ENCODE measurements around the gene SGPL1.

The SGPL1 gene

GRCh38 chr10:70772627-70773026 lies 43.1 kb upstream of the SGPL1 start:
- H3K4me3 Mint-ChIP-seq, result no peak overlapping the region
- H3K27ac Mint-ChIP-seq, result no peak overlapping the region
- no peaks in the 10 kb centered on the region for H3K4me1 Mint-ChIP-seq
- no peak for TF ChIP-seq CTCF (IDR thresholded peaks at IDR 0.05; ENCODE audit: unreplicated experiment in 3 of 3)
- no peaks in the 10 kb centered on the region for H3K36me3 Mint-ChIP-seq (ENCODE audit: low read depth)
- peaks cover 4% of the 10 kb centered on the region for H3K27me3 Mint-ChIP-seq (ENCODE audit: low read depth)
- H3K9me3 Mint-ChIP-seq, result no peaks in the 10 kb centered on the region

DNA sequence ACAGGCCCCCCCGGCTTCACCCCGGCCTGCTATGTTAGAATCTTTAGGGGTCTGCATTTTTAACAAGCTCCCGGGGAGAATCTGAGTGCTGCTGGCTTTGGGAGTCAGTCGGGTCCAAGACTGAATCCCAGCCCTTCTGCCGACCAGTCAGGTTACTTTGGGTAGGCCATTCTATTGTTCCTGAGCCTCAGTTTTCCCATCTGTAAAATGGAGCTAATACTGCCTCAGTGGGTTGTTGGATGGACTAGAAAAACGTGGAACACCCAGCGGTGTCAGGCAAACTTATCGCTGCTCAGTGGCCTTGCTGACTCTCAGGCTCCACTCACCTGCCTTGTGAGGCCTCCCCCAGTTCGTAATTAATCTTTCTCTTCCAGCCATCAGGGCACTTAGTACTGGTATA lies 42.3 kb upstream of the SGPL1 start:
- no peaks in the 10 kb centered on the region for H3K4me1 Mint-ChIP-seq
- no peak overlapping the region for H3K27ac Mint-ChIP-seq
- no peak for TF ChIP-seq CTCF (IDR thresholded peaks at IDR 0.05; ENCODE audit: unreplicated experiment in 3 of 3)
- H3K9me3 Mint-ChIP-seq, result no peaks in the 10 kb centered on the region
- no peak overlapping the region for H3K4me3 Mint-ChIP-seq
- H3K27me3 Mint-ChIP-seq (ENCODE audit: low read depth), result peaks cover 4% of the 10 kb centered on the region
- no peaks in the 10 kb centered on the region for H3K36me3 Mint-ChIP-seq (ENCODE audit: low read depth)

DNA sequence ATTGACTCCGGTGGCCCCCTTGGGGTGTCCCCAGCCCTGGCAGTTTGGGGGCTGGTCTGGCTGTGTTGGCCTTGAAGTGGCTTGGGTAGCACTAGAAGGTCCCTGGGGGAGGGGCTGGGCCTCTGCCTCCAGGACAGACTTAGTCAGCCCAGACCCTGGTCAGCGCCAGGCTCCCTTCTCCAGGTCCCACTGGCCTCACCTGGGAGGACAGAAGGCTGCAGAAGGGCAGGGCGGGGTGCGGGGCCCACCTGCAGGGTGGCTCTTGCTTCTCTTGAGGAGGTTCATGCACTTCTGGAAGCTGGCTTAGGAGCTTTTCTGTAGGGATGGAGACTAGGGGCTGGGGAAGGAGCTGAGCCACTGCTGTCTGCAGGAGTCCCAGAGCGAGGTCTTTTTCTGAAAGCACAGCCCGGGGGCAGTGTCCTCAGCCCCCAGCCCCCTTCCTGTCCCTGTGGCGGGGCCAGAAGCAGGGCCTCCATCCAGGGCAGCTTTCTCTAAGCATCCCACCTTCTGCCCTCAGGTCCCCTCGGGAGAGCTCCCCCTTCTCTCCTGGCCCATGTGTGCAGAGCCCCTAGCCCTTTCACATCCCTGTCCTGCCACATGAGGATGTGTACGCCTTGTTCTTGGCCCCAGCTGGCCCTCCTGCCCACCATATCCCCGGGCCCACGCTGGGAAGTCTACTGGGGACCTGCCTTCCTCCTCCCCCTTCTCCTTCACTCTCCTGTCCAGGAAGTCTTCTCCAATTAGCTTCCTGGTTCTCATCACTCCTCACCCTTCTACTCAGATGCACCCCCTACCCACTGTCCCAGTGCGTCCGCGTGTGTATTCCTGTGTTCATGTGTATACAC lies 41.6 kb upstream of the SGPL1 start:
- Mint-ChIP-seq H3K9me3 (no peaks in the 10 kb centered on the region), H3K36me3 (ENCODE audit: low read depth) (no peaks in the 10 kb centered on the region), H3K27me3 (ENCODE audit: low read depth) (peaks cover 4% of the 10 kb centered on the region), H3K4me3 (no peak overlapping the region), H3K4me1 (peaks cover 6% of the 10 kb centered on the region), H3K27ac (peak overlapping the region in 1 of 3 experiments; percentile 34)
- TF ChIP-seq CTCF (IDR thresholded peaks at IDR 0.05; ENCODE audit: unreplicated experiment in 3 of 3), result no peak

GRCh38 chr10:70774810-70775678 lies 40.7 kb upstream of the SGPL1 start:
- no peak overlapping the region for H3K4me3 Mint-ChIP-seq
- peaks cover 4% of the 10 kb centered on the region for H3K27me3 Mint-ChIP-seq (ENCODE audit: low read depth)
- H3K4me1 Mint-ChIP-seq, result peaks cover 7% of the 10 kb centered on the region
- peak overlapping the region; percentile 32 to 35 (median 34) for H3K27ac Mint-ChIP-seq
- no peaks in the 10 kb centered on the region for H3K9me3 Mint-ChIP-seq
- no peak for TF ChIP-seq CTCF (IDR thresholded peaks at IDR 0.05; ENCODE audit: unreplicated experiment in 3 of 3)
- H3K36me3 Mint-ChIP-seq (ENCODE audit: low read depth), result no peaks in the 10 kb centered on the region

DNA sequence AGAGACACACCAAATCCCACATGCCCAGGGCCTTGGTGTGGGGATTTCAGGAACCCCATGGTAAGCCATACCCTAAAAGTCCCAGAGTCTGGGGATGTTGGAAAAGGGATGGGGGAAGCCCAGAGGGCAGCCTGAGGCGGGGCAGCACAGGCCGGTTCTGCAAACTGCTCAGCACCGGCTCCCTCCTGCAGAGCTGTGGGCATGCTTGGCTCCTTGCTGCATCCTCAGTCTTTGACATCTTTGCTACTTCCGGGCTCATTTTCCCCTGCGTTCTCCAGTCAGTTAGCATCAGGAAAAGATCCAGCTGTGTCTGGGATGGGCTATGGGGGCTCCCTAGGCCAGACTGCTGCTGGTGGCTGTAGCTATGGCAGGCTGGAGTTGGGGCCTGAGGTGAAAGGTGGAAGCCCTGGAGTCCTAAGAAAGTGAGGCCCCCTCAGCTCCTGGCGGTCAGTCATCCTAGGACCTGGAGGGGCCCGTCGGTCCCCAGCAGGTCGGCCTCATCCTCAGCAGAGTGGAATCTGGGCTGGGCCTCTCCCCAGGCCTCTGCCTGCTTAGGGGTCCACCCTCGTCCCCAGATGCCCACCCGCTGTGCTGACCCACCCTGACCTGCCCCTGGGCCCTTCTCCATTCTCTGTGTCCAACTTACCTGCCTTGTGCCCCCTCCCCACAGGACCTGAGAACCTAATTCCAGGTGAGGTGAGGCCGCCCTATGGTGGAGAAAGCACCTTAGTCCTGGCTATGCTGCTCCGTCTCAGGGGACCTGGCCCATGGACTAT lies 39.9 kb upstream of the SGPL1 start:
- H3K27me3 Mint-ChIP-seq (ENCODE audit: low read depth), result peaks cover 4% of the 10 kb centered on the region
- TF ChIP-seq CTCF (IDR thresholded peaks at IDR 0.05; ENCODE audit: unreplicated experiment in 3 of 3), result no peak
- H3K36me3 Mint-ChIP-seq (ENCODE audit: low read depth), result no peaks in the 10 kb centered on the region
- peaks cover 11% of the 10 kb centered on the region for H3K4me1 Mint-ChIP-seq
- H3K9me3 Mint-ChIP-seq, result no peaks in the 10 kb centered on the region
- peak overlapping the region in 2 of 3 experiments; percentile 26 to 35 for H3K27ac Mint-ChIP-seq
- H3K4me3 Mint-ChIP-seq, result no peak overlapping the region

Data from nephron (organoid).